Amygdala (tissue), 56 donors: ENCODE data around the gene GRHPR.

Experiments used
- DNase-seq, 56 donors: peaks; one replicate each; lab custom pipeline; 2025; lab: John Stamatoyannopoulos, UW

The GRHPR gene

GRCh38 chr9:37422289-37423104, at the start of gene GRHPR:
Gene GRHPR (plus strand): TSS chr9:37422696. CDS start chr9:37422751, 55 bp downstream.
- peak; percentile 60 to 96 (median 87) for DNase-seq

DNA sequence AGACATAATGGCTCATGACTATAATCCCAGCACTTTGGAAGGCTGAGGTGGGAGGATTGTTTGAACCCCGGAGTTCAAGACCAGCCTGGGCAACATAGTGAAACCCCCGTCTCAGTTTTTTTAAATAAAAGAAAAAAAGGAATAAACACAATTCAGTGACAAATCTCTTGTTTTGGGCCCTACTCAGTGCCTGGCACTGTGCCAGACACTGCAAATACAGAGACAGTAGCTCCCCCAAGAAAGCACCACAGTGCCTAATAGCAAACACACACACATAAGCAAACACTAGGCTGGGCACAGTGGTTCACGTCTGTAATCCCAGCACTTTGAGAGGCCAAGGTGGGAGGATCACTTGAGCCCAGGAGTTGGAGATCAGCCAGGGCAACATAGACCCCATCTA, 49.7 kb upstream of the GRHPR start:
- DNase-seq: no peak

DNA sequence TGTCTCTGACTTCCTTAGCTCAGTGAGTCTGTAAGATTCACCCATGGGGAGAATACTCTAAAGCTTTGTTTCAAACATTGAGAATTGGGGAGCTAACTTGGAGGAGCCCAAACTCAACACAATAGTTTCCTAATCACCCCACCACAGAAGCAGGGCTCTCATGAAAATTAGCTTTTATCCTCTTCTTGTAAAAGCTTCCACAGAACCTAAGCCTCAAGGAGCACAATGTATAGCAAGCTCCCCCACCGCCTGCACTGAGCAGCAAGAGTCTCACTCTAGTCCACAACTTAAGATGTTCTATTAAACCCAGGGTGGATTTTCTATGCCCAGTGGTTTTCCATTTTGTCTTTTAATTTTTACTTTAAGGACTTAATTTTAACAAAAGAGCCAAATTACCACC, 48.9 kb upstream of the GRHPR start:
- DNase-seq: no peak

DNA sequence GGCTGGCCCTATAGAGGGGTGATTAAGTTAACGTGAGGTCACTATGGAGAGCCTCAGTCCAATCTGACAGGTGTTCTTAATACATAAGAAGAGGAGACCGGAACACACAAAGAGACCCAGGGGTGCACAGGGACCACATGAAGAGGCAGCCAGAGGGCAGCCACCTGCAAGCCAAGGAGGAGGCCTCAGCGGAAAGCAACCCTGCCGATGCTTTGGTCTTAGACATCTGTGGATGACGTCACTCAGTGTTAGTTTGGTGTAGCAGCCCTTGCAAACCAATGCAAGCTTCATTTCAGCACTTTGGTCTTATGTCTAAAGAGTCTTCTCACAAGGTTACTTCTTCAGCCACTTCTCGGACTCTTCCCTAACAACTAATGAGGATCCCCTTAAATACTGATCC, 47.6 kb upstream of the GRHPR start:
- DNase-seq: no peak

DNA sequence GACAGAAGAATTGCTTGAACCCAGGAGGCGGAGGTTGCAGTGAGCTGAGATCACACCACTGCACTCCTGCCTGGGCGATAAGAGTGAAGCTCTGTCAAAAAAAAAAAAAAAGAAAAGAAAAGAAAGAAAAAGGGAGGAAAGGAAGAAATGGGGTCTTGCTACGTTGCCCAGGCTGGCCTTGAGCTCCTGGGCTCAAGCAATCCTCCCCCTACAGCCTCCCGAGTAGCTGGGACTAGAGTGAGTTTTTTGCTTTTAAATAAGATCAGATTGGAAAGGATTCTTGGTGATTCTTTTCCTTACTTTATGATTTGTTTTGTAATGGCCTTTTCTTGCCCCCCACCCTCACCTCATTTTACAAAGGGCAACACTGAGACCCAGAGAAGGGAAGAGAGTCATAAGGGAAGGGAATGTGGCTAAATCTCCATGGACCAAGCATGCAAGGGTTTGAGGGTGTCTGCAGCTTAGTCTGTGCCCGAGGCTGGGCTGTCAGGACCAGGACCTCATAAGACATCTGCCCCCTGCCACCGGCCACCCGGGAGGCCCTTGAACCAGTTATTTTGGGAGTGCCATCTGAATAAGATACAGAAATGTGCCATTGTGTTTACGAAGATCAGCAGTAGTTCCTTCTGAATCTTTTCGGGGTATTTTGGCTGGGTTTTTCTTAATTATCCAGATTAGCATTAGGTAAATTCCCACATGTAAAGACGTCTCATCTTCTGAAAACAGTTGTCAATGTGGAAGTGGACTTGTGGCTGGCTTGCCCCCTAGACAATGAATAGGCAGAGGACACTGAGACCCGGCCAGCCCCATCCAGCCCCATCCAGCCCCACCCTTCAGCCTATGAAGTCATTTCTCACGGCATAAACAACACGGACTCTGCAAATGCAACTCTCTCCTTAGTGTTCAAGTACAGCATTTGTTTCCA, 44.5 kb upstream of the GRHPR start:
- no peak for DNase-seq

DNA sequence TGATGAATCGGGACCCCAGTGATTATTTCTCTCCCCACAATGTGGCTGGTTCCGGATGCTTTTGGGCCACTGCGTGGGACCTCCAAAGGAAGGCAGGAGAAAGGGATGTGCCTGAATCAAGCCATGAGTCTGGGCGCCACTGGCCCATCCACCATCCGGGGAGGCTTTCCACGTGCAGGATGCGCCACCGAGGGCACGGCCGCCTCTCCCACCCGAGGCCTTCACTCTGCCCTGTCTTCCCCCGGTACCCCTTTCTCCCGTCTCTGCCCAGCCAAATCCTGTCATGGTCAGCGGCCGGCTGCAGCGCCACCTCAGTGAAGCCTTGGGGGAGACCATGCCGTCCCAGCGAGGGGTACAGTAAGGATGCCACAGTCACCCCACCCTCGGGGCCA, 43.9 kb upstream of the GRHPR start:
- DNase-seq: no peak

DNA sequence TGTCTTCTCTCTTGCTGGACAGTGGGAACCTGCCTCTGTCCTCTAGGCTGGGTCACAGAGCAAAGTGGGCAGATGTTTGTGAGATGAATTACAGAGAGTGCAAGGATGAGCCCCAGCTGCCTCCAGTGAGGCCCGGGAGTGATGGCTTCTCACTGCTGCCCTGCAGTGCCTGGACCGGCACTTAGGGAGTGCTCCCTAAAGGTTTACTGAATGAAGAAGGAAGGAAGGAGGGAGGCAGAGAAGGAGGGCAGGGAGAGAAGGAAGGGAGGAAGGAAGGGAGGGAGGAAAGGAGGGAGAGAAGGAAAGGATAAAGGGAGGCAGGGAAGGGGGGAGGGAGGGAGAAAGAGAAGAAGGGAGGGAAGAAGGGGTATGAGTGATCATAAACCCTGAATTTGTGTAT, 42.7 kb upstream of the GRHPR start:
- no peak for DNase-seq

- no peak for DNase-seq
These were observed 41.9 kb upstream of the GRHPR start for GRCh38 chr9:37380570-37380969.

DNA sequence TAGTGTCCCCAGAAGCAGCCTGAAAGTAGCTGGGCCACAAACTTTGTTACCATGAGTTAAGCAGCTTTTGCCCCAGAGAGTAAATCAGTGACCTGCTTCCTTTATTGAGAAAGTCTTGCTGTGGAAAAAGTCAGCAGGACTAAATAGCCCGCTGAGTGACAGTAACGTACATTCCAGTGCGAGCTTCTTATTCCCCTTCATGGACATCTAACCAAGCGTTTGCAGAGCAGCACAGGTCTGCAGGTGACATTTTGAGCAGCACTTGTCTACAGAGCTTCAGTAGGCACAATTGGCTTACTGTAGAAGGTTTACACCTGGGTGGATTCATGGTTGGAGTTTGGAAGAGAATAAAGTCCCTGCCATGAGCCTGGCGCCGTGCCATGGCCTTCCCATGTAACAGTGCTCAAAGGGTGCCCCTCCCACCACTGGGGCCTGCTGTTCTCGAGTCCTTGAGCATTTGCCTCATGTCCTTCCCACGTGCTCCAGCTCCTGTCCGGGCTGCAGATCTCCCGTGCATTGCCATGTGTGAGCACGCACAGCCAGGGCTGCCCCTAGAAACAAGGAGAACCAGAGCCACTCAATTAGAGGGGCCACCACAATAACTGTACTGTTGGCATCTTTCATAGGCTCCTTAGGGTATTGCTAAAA, 41.3 kb upstream of the GRHPR start:
- peak in 1 of 56 donors; percentile 7 for DNase-seq

- no peak for DNase-seq
These were observed 40.1 kb upstream of the GRHPR start for GRCh38 chr9:37382161-37382981.

- DNase-seq: no peak
These were observed 39.5 kb upstream of the GRHPR start for GRCh38 chr9:37382982-37383357.

DNA sequence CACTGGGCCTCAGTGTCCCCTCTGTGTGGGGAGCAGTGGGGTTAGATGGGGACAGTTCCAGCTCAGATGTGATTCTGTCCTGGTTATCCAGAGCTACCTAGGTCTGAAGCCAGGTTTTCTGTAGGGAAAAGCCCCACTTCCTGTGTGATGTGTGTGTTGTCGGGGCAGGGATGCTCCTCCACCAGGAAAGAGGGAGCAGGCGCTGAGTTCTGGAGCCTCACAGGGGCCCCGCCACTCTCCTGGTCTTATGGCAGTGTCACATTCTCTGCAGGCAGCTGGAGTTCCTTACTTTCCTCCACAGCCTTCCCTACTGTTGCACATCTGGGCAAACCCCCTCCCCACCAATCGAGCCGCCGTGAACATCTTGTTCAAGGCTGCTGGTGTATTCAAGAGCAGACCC, 39.1 kb upstream of the GRHPR start:
- DNase-seq: no peak

DNA sequence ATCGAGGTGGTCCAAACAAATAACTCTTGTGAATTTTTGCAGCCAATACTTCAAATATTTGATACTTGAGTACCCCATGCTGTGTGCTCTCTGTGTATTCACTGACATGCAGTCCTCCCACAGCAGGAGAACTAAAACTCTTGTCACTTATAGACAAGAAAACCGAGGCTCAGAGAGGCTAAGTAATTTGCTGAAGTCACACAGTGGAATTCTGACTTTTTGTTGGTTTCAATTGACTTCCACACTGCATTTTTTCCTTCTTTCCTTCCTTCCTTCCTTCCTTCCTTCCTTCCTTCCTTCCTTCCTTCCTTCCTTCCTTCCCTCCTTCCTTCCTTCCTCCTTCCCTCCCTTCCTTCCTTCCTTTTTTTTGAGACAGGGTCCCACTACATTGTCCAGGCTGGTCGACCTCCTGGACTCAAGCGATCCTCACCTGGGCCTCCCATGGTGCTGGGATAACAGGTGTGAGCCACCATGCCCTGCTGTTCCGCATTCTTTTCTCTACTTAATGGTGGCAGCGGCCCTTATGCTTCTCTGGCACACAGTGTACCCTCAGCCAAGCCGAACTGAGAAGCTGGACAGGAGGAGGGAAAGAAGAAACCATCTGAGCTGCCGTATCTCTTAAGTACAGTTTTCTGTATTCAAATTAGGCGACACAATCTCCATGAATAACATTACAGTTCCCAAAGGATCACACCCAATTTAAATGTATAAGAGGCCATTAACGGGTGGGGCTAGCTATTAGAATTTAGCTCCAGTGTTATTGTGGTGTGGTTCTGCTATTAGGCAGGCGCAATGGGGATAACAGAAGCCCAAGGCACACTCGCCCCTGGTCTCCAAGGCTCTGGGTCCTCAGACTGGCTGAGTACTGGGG, 38.4 kb upstream of the GRHPR start:
- DNase-seq: no peak

GRCh38 chr9:37385286-37385685, 37.2 kb upstream of the GRHPR start:
- no peak for DNase-seq

- peak in 1 of 56 donors; percentile 5 for DNase-seq
These were observed 35.5 kb upstream of the GRHPR start for GRCh38 chr9:37386988-37387387.

GRCh38 chr9:37390759-37391158, 31.7 kb upstream of the GRHPR start:
- no peak for DNase-seq

DNA sequence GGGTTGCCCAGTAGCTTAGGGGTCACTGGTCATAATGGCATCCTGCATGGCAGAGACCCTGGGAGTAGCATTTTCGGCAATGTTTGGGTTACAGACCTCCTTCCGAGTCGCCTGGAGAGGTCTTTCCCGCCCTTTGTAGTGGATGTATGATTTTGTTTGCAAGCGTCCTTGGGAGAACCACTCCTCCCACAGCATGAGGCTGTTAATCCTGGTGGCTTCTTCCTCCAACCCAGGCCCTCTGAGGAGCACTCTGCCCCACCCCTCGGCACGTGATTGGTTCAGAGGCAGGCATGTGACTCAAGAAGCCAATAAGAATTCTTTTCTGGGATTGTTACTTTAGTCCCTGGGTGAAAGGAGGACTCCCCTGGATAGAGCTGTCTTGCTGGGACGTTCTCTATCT, 30.2 kb upstream of the GRHPR start:
- no peak for DNase-seq

- no peak for DNase-seq
These were observed 27.3 kb upstream of the GRHPR start for GRCh38 chr9:37395229-37395628.

GRCh38 chr9:37395663-37396062, 26.8 kb upstream of the GRHPR start:
- DNase-seq: no peak
